HEK293 (cell line): Measurements from ENCODE around the gene LRRC7.

ENCODE experiments used
- CTCF ChIP-seq: fragments of 450-650 bp; formaldehyde crosslinking; IDR thresholded peaks from 2 replicates; pipeline ENCODE4 v1.5.1; 2016; ENCODE audit warnings: missing biosample characterization, missing genetic modification characterization
- PBX3 ChIP-seq: sonication (generic); formaldehyde crosslinking; IDR thresholded peaks from 2 replicates; pipeline ENCODE4 v1.8.1; 2022; ENCODE audit warnings: mild to moderate bottlenecking, moderate library complexity, missing genetic modification reagents
- ZBTB8A ChIP-seq: fragments of 450-650 bp; formaldehyde crosslinking; IDR thresholded peaks from 2 replicates; pipeline ENCODE4 v1.5.1; 2016; ENCODE audit warnings: missing biosample characterization, missing genetic modification characterization
- ZNF184 ChIP-seq: fragments of 450-650 bp; IDR thresholded peaks from 2 replicates; pipeline ENCODE4 v1.5.1; 2018; ENCODE audit warnings: missing biosample characterization, mild to moderate bottlenecking, missing genetic modification characterization
- ZNF664 ChIP-seq: fragments of 450-650 bp; formaldehyde crosslinking; IDR thresholded peaks from 2 replicates; pipeline ENCODE4 v1.5.1; 2016; ENCODE audit warnings: missing biosample characterization, missing genetic modification characterization
- ZNF704 ChIP-seq: fragments of 450-650 bp; formaldehyde crosslinking; IDR thresholded peaks from 2 replicates; pipeline ENCODE4 v1.5.1; 2016; ENCODE audit warnings: missing biosample characterization, missing genetic modification characterization

- TF ChIP-seq PBX3 (CRISPR knock-in tag) (no peak), CTCF (tag by site-specific recombination) (no peak), ZNF184 (tag by site-specific recombination) (no peak), ZNF664 (no peak), ZBTB8A (tag by site-specific recombination) (no peak), ZNF704 (no peak)
Measured at GRCh38 chr1:69572921-69573320, 5.2 kb downstream of the LRRC7 start.
